Measurements from ENCODE around the gene PHF3.

DNA sequence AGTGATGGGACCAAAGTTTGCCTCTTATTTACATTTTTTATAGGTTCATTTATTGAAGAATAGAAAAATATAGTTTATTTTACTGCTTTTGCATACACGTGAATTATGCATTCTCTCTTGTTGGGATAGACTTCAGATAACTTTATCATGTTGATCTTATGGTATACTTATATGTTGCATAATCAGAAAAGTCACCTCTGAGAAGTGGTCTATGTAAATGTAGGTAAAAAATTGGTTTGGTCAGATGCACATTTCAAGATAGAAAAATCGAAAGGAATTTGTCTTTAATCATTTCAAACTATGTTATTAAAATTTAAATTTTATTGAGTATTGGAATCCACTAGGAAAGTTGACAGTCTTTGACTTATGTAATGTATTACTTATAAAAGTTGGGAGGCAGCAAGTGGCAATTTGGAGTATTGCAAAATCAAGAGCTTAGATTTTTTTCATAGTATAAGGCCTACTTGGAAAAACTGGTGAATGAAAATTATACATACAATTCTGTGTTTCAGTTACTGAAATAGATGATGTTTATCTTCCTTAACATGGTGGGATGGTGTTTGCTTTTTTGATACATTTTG is 2.4 kb downstream of the PHF3 start:
- TF ChIP-seq, protein P1, sequence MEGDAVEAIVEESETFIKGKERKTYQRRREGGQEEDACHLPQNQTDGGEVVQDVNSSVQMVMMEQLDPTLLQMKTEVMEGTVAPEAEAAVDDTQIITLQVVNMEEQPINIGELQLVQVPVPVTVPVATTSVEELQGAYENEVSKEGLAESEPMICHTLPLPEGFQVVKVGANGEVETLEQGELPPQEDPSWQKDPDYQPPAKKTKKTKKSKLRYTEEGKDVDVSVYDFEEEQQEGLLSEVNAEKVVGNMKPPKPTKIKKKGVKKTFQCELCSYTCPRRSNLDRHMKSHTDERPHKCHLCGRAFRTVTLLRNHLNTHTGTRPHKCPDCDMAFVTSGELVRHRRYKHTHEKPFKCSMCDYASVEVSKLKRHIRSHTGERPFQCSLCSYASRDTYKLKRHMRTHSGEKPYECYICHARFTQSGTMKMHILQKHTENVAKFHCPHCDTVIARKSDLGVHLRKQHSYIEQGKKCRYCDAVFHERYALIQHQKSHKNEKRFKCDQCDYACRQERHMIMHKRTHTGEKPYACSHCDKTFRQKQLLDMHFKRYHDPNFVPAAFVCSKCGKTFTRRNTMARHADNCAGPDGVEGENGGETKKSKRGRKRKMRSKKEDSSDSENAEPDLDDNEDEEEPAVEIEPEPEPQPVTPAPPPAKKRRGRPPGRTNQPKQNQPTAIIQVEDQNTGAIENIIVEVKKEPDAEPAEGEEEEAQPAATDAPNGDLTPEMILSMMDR (IDR thresholded peaks at IDR 0.05), result no peak
- TF ChIP-seq RELA (CRISPR knock-in tag; IDR thresholded peaks at IDR 0.05; ENCODE audit: borderline replicate concordance) (no peak), ZNF121 (CRISPR knock-in tag; IDR thresholded peaks at IDR 0.05) (no peak), NR1H2 (CRISPR knock-in tag; IDR thresholded peaks at IDR 0.05) (no peak), SP1 (CRISPR knock-in tag; conservative IDR thresholded peaks at IDR 0.05) (no peak), ELF4 (CRISPR knock-in tag; IDR thresholded peaks at IDR 0.05; ENCODE audit: low read depth) (no peak), TP53 (CRISPR knock-in tag; IDR thresholded peaks at IDR 0.05) (no peak), TEAD4 (CRISPR knock-in tag; IDR thresholded peaks at IDR 0.05) (no peak)
- TF ChIP-seq, protein P2, sequence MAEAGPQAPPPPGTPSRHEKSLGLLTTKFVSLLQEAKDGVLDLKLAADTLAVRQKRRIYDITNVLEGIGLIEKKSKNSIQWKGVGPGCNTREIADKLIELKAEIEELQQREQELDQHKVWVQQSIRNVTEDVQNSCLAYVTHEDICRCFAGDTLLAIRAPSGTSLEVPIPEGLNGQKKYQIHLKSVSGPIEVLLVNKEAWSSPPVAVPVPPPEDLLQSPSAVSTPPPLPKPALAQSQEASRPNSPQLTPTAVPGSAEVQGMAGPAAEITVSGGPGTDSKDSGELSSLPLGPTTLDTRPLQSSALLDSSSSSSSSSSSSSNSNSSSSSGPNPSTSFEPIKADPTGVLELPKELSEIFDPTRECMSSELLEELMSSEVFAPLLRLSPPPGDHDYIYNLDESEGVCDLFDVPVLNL (CRISPR knock-in tag; IDR thresholded peaks at IDR 0.05; ENCODE audit: borderline replicate concordance, low read depth), result no peak
- TF ChIP-seq, protein P3, sequence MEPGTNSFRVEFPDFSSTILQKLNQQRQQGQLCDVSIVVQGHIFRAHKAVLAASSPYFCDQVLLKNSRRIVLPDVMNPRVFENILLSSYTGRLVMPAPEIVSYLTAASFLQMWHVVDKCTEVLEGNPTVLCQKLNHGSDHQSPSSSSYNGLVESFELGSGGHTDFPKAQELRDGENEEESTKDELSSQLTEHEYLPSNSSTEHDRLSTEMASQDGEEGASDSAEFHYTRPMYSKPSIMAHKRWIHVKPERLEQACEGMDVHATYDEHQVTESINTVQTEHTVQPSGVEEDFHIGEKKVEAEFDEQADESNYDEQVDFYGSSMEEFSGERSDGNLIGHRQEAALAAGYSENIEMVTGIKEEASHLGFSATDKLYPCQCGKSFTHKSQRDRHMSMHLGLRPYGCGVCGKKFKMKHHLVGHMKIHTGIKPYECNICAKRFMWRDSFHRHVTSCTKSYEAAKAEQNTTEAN (CRISPR knock-in tag; IDR thresholded peaks at IDR 0.05), result no peak
- TF ChIP-seq, protein P4, sequence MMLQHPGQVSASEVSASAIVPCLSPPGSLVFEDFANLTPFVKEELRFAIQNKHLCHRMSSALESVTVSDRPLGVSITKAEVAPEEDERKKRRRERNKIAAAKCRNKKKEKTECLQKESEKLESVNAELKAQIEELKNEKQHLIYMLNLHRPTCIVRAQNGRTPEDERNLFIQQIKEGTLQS (CRISPR knock-in tag; conservative IDR thresholded peaks at IDR 0.05), result no peak
- TF ChIP-seq, protein P5, sequence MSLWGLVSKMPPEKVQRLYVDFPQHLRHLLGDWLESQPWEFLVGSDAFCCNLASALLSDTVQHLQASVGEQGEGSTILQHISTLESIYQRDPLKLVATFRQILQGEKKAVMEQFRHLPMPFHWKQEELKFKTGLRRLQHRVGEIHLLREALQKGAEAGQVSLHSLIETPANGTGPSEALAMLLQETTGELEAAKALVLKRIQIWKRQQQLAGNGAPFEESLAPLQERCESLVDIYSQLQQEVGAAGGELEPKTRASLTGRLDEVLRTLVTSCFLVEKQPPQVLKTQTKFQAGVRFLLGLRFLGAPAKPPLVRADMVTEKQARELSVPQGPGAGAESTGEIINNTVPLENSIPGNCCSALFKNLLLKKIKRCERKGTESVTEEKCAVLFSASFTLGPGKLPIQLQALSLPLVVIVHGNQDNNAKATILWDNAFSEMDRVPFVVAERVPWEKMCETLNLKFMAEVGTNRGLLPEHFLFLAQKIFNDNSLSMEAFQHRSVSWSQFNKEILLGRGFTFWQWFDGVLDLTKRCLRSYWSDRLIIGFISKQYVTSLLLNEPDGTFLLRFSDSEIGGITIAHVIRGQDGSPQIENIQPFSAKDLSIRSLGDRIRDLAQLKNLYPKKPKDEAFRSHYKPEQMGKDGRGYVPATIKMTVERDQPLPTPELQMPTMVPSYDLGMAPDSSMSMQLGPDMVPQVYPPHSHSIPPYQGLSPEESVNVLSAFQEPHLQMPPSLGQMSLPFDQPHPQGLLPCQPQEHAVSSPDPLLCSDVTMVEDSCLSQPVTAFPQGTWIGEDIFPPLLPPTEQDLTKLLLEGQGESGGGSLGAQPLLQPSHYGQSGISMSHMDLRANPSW (CRISPR knock-in tag; conservative IDR thresholded peaks at IDR 0.05; ENCODE audit: low read depth), result no peak
- TF ChIP-seq, protein P6, sequence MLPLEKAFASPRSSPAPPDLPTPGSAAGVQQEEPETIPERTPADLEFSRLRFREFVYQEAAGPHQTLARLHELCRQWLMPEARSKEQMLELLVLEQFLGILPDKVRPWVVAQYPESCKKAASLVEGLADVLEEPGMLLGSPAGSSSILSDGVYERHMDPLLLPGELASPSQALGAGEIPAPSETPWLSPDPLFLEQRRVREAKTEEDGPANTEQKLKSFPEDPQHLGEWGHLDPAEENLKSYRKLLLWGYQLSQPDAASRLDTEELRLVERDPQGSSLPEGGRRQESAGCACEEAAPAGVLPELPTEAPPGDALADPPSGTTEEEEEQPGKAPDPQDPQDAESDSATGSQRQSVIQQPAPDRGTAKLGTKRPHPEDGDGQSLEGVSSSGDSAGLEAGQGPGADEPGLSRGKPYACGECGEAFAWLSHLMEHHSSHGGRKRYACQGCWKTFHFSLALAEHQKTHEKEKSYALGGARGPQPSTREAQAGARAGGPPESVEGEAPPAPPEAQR (CRISPR knock-in tag; IDR thresholded peaks at IDR 0.05), result no peak
